Activated CD8-positive, alpha-beta memory T cell treated with anti-CD3 and anti-CD28 coated beads, Interleukin-2, amount 50 U/mL, for 4 hours (primary cell): Measurements from ENCODE around the gene ABCA12.
"Not testable (repeated sequence)": the region's sequence is repeated elsewhere in the genome, so short reads cannot be mapped to it uniquely, and the experiment has no call there.

Experiments
- DNase-seq: peaks from one replicate; pipeline ENCODE4 v3.0.0-alpha.2; 2020

Gene ABCA12

GRCh38 chr2:215138479-215138878 is at the start of gene ABCA12:
TSS of gene ABCA12 (minus strand) at chr2:215138626. CDS start at chr2:215138208, 418 bp downstream.
- no peak for DNase-seq

GRCh38 chr2:215188078-215188477 is 49.7 kb upstream of the ABCA12 start:
- no peak for DNase-seq

- no peak for DNase-seq
Measured at GRCh38 chr2:215186021-215186420, 47.6 kb upstream of the ABCA12 start.

- no peak for DNase-seq
Measured at GRCh38 chr2:215178121-215178520, 39.7 kb upstream of the ABCA12 start.

GRCh38 chr2:215171796-215172195 is 33.4 kb upstream of the ABCA12 start:
- no peak for DNase-seq

GRCh38 chr2:215171151-215171550 is 32.7 kb upstream of the ABCA12 start:
- no peak for DNase-seq

GRCh38 chr2:215166505-215166904 is 28.1 kb upstream of the ABCA12 start:
- DNase-seq = not testable (repeated sequence)

GRCh38 chr2:215163319-215163718 is 24.9 kb upstream of the ABCA12 start:
- not testable (repeated sequence) for DNase-seq

- DNase-seq = no peak
Measured at GRCh38 chr2:215161301-215161829, 22.9 kb upstream of the ABCA12 start.

GRCh38 chr2:215160081-215160480 is 21.7 kb upstream of the ABCA12 start:
- no peak for DNase-seq

GRCh38 chr2:215156453-215156852 is 18.0 kb upstream of the ABCA12 start:
- DNase-seq = no peak

- no peak for DNase-seq
Measured at GRCh38 chr2:215149894-215150293, 11.5 kb upstream of the ABCA12 start.

GRCh38 chr2:215149486-215149885 is 11.1 kb upstream of the ABCA12 start:
- no peak for DNase-seq

- no peak for DNase-seq
Measured at GRCh38 chr2:215149060-215149459, 10.6 kb upstream of the ABCA12 start.

GRCh38 chr2:215145611-215146010 is 7.2 kb upstream of the ABCA12 start:
- no peak for DNase-seq

- DNase-seq = no peak
Measured at GRCh38 chr2:215144106-215144875, 5.9 kb upstream of the ABCA12 start.

- DNase-seq = no peak
Measured at GRCh38 chr2:215143458-215143857, 5.0 kb upstream of the ABCA12 start.

GRCh38 chr2:215141706-215142105 is 3.3 kb upstream of the ABCA12 start:
- DNase-seq = no peak

- DNase-seq = no peak
Measured at GRCh38 chr2:215140166-215140707, 1.8 kb upstream of the ABCA12 start.

GRCh38 chr2:215137741-215138340 is 585 bp downstream of the ABCA12 start:
- DNase-seq = no peak

- no peak for DNase-seq
Measured at GRCh38 chr2:215137329-215137686, 1.1 kb downstream of the ABCA12 start.

GRCh38 chr2:215136669-215137328 is 1.6 kb downstream of the ABCA12 start:
- no peak for DNase-seq

- no peak for DNase-seq
Measured at GRCh38 chr2:215120401-215120800, 18.0 kb downstream of the ABCA12 start.

GRCh38 chr2:215119847-215120246 is 18.6 kb downstream of the ABCA12 start:
- DNase-seq = no peak
